Measurements from ENCODE around the gene APEX2.
"Not testable (repeated sequence)": the region's sequence is repeated elsewhere in the genome, so short reads cannot be mapped to it uniquely, and the experiment has no call there.

APEX2 gene

DNA sequence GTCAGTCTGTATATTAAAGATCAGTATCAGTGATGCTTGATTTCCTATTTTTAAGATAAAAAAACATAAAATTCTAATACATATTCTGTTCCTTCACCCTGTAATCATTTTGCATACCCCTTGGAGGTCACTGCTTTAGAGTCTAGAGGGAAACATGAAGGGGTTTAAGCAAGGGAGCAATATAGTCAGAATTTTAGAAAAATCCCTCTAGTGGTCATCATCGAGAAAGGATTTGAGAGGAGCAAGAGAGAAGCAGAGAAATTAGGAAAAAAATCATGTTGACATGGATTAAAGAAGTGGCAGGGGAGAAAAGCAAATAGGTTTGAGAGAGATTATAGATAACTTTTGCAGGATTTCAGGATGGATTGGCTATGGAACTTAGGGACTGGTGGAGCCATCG lies 11.1 kb downstream of the APEX2 start:
- no peak for DNase-seq

DNA sequence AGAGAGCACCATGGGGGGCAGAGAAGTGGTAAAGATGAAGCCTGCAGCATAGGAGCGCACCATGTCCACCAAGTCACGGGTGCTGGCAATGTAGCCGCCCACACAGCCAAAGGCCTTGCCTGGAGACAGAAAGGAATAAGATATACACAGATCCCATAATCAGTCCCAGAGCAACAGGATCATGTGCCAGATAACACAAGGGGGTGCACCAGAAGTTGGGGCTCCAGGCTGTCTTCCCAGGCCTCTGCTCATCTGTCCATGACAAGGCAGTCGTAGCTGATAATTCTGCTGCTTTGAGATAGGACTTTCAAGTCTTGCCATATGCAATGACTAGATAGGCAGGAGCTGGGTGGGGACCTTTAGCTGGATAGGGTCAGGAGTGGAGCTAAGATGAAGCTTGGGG lies 14.7 kb downstream of the APEX2 start:
- DNase-seq: no peak

DNA sequence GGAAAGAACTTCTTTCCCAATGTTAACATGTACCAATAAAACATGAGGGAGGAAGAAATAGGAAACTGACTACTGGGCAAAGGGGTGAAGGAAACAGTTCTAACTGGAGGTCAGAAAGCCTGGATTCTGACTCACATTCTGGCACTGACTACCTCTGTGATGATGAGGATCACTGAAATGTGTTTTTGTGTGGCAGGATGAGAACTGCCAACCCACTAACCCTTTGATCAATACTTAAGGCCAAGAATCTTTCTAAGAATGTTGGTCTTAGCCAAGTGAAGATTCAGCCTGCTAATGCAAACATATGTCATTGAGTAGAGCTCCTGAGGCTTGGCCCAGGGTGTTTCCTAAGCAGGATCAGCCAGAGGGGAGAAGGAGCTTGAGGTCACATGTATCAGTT lies 26.0 kb downstream of the APEX2 start:
- DNase-seq: no peak

DNA sequence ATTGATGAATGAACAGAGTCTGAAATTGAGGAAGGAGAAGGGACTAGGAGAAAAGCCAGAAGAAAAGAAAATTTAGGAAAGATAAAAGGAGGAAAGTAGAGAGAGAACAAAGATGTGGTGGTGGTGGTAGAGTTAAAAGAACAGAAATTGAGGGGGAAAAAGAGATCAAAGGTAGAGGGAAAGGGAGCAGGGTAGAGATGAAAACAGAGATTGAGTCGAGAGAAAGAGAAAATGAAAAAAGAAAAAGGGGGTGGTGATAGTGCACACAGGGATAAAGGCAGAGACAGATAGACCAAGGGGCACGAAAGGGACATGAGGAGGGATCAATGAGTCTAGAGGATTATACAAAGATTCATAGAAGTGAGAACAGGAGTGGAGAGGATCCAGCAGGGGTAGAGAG lies 26.7 kb downstream of the APEX2 start:
- DNase-seq: no peak

DNA sequence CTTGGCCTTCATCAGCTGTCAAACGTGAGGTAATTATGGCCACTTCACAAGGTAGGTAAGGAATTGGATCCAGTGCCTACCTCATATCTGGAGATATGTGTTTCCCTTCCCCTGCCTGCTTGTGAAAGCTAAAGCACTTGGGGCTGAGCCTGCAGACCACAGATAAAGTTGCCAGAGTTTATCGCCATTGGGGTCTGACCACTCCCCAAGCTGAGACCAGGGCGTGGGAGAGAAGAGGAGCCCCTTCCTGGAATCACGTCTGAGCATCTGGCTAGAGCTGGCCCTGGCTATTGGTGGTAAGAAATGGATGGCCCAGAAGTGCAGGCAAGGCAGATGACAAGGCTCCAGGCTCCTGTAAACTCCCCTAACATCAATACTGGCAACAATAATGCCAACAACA lies 27.9 kb downstream of the APEX2 start:
- DNase-seq: no peak

DNA sequence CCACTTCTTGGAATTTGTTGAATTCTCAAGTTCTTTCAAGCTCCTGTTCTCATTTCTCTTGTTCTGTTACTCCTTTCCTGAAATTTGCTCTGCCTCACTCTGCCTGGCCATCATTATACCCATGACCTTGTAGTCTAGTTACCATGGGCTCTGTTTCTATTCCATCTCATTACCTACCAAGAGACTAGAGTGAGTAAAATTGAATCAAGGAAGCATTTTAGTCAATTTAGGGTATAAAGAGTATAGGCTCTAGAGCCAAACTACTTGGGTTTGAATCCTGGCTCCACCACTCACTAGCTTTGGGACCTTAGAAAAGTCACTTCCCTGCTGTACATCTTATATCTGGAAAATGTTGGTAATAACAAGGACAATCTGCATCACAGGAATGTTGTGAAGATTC lies 28.4 kb downstream of the APEX2 start:
- DNase-seq: no peak

DNA sequence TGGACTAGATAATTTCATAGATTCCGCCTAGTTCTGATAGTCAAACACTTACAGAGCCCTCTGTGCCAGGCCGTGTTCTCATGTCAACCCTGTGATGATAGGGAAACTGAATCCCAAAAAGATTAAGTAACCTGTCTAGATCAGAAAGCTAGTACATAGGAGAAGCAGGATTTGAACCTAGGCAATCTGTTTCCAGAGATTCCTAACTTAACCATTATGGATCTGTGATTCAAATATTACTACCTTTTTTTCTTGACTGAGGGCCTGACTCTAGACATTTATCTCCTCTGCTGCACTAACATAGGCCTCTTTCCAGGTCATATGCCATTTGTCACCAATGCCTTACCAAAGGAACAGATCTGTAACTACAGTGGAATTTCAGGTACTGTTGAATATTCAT lies 29.1 kb downstream of the APEX2 start:
- DNase-seq: no peak

DNA sequence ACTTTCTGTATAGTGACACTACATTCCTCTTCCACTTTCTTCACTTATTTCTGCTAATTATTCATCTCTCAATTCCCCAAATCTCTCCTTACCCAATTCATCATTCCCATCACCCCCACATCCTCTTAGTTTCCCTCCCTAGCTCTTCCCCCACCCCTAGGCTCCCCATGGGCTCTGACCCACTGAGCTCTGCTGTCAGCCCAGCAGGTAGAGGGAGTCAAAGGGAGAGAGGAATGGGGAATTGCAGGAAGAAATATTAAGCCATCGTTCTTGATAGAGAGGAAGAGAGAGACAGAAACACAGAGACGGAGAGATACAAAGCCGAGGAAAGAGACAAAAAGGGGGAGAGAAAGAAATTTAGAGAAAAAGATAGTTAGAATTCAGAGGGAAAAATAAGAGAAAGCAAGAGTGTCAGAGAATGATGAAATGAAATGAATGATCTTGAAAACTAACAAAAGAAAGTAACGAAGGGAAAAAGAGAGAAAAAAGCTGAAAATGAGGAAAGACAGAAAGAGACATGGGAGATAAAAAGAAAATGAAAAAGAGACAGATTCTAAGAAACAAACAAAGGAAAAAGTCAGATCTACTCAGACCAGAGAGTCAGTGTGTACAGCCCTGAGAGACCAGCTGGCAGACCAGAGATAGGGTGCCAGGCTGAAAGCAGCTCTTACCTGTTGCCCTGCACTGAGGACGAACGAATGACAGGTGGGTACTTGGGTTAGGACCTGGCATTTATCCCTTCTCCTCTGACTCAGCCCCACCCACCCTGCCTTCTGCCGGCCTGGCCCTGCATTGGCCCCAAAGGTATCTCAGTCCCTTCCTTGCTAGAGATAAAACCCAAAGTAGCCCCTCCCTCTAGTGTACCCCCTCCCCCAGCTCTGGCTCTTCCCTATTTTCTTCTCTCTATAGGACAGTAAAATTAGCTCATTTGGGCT lies 30.4 kb downstream of the APEX2 start, which contains the start of gene ALAS2:
Gene ALAS2 (minus strand): TSS at position 707 of the 935 bp plus-strand sequence. CDS start 4,977 bp downstream, outside the sequence.
- DNase-seq: no peak

DNA sequence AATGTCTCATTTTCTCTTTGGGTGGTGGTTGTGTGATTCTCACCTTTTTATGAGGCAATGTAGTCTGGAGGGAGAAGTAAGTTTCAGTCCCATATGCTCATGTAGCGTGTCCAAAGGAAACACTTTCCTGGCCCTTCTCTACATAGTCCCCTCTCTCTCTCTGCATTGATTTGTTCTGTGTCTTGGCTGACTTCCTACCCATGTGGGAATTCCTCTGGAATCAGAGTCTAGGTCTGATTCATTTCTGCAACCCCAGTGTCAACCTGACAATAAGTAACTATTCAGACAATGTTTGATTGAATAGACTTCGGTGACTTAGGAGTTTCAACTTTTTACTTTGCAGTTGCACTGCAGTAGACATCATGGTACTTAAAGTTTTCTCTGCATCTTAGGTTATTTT lies 33.3 kb downstream of the APEX2 start:
- DNase-seq: no peak

DNA sequence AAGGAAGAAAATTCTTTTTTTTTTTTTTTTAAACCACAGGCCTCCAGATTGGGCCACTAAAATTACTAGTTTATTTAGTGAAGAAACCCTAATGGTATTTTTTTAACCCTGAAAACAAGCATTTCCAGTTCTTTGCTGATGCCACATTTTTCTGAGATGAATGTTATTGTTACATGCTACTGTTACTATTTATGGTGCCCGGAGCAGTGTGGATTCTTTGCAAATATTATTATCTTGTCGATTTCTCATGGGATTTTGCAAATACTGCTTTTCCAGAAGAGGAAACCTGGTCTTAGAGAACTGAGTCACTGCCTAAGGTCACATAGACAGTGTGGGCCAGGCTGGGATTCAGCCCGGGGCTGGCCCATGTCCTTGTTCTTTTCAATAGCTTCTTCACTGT lies 39.3 kb downstream of the APEX2 start:
- no peak for DNase-seq

DNA sequence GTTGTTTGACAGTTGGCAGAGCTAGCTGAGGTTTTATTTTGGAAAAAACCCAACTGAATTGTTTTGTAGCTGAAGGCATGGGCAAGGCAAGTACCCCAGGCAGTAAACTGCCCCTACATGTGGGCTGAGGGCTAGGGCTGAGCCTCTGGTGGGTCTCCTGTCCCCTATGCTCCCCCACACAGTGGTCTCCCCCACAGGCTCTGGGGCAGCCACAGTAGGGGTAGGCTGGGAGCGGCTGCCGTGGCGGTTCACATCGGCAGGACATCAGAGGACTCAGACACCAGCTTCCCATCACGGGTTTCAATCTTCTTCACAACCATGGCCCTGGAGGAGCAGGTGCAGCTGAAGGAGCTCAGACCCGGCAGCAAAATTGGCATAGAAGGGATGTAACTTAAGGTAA lies 41.4 kb downstream of the APEX2 start:
- DNase-seq: no peak

DNA sequence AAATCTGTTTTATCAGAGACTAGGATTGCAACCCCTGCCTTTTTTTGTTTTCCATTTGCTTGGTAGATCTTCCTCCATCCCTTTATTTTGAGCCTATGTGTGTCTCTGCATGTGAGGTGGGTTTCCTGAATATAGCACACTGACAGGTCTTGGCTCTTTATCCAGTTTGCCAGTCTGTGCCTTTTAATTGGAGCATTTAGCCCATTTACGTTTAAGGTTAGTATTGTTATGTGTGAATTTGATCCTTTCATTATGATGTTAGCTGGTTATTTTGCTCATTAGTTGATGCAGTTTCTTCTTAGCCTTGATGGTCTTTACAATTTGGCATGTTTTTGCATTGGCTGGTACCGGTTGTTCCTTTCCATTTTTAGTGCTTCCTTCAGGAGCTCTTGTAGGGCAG lies 50.4 kb downstream of the APEX2 start:
- DNase-seq: not testable (repeated sequence)

DNA sequence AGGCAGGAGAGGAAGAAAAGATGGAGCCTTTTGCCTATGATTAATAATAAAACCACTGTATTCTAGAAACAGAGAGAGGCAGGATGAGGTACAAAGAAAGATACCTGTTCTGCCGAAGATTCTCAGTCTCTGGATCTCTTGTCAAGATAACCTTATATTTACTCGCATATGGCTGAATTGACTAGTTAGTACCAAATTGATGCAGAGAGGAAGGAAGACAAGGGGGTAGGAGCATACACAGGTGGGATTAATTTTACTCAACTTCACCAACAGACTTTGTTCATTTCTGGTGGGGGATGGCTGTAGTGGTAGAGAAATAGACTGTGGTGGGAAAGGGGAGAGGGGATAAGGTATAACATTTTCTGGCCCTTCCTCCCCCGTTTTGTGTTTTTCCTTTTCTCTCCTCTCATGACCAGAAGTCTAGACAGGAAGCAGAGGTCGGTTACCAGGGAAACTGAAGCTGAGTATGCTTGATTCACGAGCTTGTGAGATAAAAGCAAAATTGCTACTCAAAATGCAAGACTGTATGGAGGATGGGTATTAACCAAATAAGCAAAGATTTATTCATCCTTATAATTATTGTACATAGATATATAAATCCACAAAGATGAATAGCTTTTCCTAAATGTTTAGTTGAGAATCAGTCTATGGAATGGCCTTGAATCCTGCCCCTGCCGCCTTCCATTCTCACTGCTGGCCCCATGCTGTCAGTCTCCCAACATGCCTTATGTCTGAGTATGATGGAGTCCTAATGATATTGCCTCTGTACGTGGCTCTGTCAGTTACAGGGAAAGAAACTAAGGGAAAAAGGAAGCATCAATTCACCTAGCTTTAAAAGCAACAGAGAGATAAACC lies 56.9 kb downstream of the APEX2 start:
- peak; percentile 1 for DNase-seq

DNA sequence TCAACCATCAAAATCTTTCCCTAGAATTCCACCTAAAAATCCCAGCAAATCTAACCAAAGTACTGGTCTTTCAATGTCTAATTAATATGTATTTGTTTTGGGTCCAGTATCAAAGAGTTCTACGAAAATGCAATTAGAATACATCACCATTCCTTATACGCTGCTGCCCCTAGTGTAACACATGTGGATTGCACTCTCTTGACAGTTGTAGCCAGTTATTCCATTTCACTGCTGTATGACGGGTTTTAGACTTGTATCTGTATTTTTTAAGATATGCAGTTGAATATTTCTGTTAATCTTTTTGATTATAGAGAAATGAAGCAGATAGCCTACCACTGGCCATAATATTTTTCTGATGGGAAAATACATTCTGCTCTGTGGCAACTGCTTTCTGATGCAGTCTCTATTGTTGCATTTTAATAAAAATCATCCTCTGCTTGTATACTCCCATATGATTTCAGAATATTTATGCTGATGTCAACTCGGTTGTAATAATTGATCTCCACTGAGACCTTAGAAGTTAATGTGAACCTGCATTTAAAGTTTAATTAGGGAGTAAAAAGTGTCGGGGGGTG lies 57.6 kb downstream of the APEX2 start:
- DNase-seq: no peak
